Frontal cortex (tissue), 4 donors: ENCODE measurements around the gene CASP10. TPM values are rescaled to one million over a fixed set of nuclear protein-coding genes. Genes with fewer than 3 reads are reported as not detected.
"Not testable (repeated sequence)": the region's sequence is repeated elsewhere in the genome, so short reads cannot be mapped to it uniquely, and the experiment has no call there.

Experiments
- DNase-seq, 2 donors: peaks; one replicate each; pipeline ENCODE4 v3.0.0; 2012; ENCODE audit warnings: low spot score in 2 of 2
- FAIRE-seq: peaks from 2 replicates; lab custom pipeline; 2012; peaks lifted over from hg19 to GRCh38; lab: Jason Lieb, UNC
- total RNA-seq: library from RNA; depleted of rRNA; stranded (reverse); fragments of >200 nt; gene quantifications from one replicate; pipeline ENCODE4 v1.2.3, GENCODE V29; 2014
- donor health status: control.
- donor health status: control.
- donor health status: control.

Gene CASP10
- total RNA-seq: 2.4 TPM

DNA sequence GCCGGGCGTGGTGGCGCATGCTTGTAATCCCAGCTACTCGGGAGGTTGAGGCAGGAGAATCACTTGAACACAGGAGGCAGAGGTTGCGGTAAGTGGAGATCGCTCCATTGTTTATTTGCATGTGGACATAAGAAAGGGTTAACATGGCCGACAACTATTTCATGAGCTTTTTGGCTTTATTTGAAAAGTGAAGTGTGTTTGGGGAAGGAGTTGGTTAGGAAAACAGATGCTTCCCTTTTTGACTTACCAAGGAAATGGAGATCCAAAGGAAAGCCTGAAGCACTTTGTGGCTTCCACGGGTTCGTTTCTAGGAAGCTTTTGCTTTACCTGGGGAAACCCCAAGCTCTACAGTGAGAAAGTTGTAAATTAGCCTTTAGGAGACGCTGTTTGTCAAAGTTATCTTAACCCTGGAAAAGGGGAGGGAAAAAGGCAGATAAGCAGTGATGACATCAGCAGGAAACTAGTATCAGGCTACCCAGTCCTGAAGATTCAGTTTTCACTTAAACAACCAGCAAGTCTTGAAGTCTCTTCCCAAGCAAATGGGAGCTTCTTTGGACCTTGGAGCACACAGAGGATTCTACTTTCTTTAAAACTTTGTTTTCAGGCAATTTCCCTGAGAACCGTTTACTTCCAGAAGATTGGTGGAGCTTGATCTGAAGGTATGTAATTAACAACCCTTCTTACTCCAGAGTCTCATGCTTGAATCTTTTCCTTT lies at the start of gene CASP10:
CASP10 (plus strand) TSS at position 492 of the 715 bp plus-strand sequence. CDS start 2,637 bp downstream, outside the sequence.
- DNase-seq (no peak), FAIRE-seq (no peak)

- FAIRE-seq: no peak
Measured at GRCh38 chr2:201135386-201135785, 47.6 kb upstream of the CASP10 start.

GRCh38 chr2:201136889-201137321 lies 46.0 kb upstream of the CASP10 start:
- FAIRE-seq (no peak), DNase-seq (no peak)

More at GRCh38 chr2:201135386-201135785, 47.6 kb upstream of the CASP10 start:
- no peak for DNase-seq

DNA sequence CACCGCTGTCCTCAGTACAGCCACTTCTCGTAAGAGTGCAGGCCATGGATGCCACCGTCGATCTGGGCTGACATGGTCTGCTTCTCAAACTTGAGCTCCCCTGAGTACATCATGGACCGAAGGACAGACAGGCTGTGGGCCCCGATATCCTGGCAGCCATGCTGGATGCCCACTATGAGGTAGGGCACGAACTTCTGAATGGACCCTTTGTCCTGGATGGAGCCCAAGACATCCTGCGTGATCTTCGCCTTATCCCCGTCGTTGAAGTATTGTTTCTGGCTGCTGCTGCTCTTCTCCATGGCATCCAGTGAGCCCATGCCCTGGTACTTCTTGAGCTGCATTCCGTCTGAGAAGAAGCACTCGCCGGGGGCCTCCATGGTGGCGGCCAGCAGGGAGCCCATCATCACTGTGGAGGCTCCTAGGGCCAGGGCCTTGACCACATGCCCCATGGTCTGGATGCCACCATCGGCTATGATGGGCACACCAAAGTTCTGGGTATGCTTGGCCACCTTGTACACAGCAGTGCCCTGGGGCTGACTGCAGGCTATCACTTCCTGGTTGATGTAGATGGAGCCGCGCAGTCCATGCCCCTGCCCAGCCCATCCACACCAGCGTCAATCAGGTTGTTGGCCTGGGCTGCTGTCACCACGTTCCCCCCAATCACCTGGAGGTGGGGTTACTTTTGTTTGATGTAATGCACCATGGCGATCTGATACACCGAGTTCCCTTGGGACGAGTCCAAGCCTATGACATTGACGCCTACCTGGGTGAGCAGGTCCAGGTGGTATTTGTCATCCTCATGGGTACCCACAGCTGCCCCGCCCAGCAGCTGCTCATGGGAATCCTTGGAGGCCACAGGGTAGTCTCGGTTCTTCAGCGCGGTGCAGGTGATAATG lies 45.2 kb upstream of the CASP10 start:
- FAIRE-seq: no peak
- DNase-seq: no peak

GRCh38 chr2:201138401-201138970 lies 44.5 kb upstream of the CASP10 start:
- DNase-seq (no peak), FAIRE-seq (no peak)

DNA sequence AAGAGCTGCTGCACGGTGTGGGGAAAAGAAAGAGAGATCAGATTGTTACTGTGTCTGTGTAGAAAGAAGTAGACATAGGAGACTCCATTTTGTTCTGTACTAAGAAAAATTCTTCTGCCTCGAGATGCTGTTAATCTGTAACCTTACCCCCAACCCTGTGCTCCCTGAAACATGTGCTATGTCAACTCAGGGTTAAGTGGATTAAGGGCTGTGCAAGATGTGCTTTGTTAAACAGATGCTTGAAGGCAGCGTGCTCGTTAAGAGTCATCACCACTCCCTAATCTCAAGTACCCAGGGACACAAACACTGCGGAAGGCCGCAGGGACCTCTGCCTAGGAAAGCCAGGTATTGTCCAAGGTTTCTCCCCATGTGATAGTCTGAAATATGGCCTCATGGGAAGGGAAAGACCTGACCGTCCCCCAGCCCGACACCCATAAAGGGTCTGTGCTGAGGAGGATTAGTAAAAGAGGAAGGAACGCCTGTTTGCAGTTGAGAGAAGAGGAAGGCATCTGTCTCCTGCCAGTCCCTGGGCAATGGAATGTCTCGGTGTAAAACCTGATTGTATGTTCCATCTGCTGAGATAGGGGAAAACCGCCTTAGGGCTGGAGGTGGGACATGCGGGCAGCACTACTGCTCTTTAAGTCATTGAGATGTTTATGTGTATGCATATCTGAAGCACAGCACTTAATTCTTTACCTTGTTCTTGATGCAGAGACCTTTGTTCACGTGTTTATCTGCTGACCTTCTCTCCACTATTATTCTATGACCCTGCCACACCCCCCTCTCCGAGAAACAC lies 43.8 kb upstream of the CASP10 start:
- DNase-seq, FAIRE-seq: not testable (repeated sequence)

- DNase-seq: no peak
- no peak for FAIRE-seq
Measured at GRCh38 chr2:201139836-201140604, 42.9 kb upstream of the CASP10 start.

GRCh38 chr2:201144101-201145051 lies 38.6 kb upstream of the CASP10 start:
- FAIRE-seq: no peak
- no peak for DNase-seq

GRCh38 chr2:201148434-201148990 lies 34.4 kb upstream of the CASP10 start:
- FAIRE-seq (no peak), DNase-seq (no peak)

- DNase-seq (no peak), FAIRE-seq (no peak)
Measured at GRCh38 chr2:201149064-201149820, 33.7 kb upstream of the CASP10 start.

DNA sequence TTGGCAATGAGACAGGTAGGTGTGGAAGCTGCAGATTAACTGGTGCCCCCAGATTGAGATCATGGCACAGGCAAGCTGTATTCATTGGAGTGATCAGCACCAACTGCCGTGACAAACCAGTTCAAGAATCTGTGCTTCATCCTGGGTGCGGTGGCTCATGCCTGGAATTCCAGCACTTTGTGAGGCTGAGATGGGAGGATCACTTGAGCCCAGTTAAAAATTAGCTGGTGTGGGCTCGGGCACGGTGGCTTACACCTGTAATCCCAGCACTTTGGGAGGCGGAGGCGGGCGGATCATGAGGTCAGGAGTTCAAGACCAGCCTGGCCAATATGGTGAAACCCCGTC lies 33.1 kb upstream of the CASP10 start:
- not testable (repeated sequence) for FAIRE-seq, DNase-seq

DNA sequence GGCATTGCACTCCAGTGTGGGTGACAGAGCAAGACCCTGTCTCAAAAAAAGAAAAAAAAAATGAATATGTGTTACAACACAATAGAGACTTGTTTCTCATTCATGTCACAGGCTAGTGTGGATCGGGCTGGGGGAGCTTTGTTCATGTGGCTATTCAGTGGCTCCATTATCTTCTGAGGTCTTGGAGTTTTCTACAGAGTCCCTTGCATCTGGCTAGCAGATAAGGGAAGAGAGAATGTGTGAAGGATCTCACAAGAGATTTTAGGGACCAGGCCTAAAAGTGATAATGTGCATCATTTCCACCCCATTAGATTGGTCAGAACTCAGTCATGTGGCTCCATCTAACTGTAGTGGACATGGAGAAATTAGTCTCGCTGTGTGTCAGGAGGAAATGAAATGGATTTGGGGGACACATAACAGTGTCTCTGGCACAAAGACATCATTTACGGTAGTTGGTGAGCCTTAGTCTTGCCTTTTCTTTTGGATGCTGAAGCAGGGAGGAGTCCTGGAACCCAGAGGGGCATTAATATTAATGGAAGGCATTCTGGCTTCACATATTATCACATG lies 32.4 kb upstream of the CASP10 start:
- DNase-seq (no peak), FAIRE-seq (no peak)

- FAIRE-seq (no peak), DNase-seq (no peak)
Measured at GRCh38 chr2:201151127-201151981, 31.6 kb upstream of the CASP10 start.

DNA sequence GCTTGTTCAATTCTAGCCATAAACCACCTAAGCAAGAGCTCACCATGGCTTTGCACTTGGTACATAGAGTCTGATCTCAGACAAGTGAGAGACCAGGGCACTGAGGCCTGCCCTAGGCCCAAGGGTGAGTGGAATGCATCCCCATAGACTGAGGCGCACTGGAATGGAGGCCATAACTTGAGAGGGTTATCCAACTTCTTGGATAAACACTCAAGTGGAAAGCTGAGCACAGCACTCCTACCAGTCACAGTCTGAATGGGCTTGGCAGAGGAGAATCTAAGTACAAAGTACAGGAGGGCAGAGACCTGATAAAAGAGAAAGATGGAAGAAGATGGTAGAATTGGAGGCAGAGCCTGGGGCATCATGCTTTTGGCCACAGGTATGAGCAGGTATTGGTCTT lies 30.4 kb upstream of the CASP10 start:
- FAIRE-seq (no peak), DNase-seq (no peak)

DNA sequence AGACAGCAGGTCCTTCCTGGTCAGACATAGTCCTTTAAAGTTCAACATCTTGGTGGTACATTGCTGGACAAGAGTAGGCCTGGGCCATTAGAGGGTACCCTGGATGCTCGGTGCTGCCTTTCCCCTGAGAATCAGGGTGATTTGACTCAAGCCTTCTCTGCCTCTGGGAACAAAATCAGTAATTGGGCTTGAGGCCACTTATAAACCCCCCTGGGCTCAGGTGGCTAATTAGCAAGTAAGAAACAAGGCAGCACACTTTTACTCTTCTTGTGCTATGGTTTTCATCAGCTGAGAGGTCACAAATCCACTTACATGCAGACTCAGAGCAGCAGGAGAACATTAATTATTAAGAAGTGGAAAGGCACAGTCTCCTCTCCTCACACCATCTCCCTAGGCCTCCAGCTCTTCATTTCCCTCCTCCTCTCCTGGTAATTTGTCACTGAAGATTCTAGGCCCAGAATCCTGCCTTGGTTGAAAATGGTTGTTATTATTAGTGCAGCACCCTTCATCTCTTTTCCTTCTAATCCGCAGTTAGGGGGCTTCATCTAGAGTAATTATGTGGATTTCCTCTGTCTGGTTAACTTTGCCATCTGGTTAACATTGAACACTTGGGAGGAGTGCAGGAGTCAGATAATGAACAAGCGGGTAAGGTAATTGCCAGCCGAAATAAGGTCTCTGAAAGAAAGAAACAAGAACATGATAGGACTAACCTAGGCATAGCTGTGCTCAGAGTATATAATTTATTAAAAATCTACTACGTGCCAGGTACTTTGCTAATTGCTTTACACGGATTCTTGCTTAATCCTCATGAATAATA lies 29.7 kb upstream of the CASP10 start:
- FAIRE-seq (no peak), DNase-seq (no peak)
